A549 (cell line): Measurements from ENCODE around the gene ZNF646. TPM values are rescaled to one million over a fixed set of nuclear protein-coding genes. Genes with fewer than 3 reads are reported as not detected.

Experiments used
- ATAC-seq, 2 experiments: fragments of 200-7000 bp in 1 of 2; fragments of >200 bp in 1 of 2; cut with Nextera tagmentation in 1 of 2; cut with Tn5 transposase in 1 of 2; 3 replicates each; pipeline versions ENCODE4 v1.8.0 to v1.9.1; 2018 to 2020; ENCODE audit warnings: mild to moderate bottlenecking in 1 of 2, moderate library complexity in 1 of 2
- CTCF ChIA-PET: fragments of 300-600 bp; sonication (Branson Sonifier 250); formaldehyde crosslinking; extraction: SDS; loops from one replicate; lab custom pipeline; 2021; ENCODE audit warnings: antibody characterized with exemption, inconsistent platforms; lab: Yijun Ruan, JAX
- POLR2A ChIA-PET: fragments of 350-600 bp; formaldehyde crosslinking; extraction: SDS; loops from one replicate; lab custom pipeline; 2021; ENCODE audit warnings: antibody characterized with exemption, inconsistent platforms; lab: Yijun Ruan, JAX
- DNase-seq, 2 experiments: peaks; one replicate each; pipeline versions ENCODE4 v3.0.0 to v3.0.0-alpha.2; 2011 to 2016; ENCODE audit warnings: low read depth in 1 of 2, low spot score in 1 of 2
- FAIRE-seq: peaks from 2 replicates; lab custom pipeline; 2011; peaks lifted over from hg19 to GRCh38; lab: Jason Lieb, UNC
- H3K27ac ChIP-seq, 2 experiments: fragments of >200 bp; sonication (Bioruptor Twin); formaldehyde crosslinking; 3 replicates each; pipeline ENCODE4 v1.5.1; 2016 to 2017
- H3K4me1 ChIP-seq: fragments of >200 bp; sonication (Bioruptor Twin); formaldehyde crosslinking; 3 replicates; pipeline ENCODE4 v1.6.1; 2016
- H3K4me2 ChIP-seq: fragments of >200 bp; sonication (Bioruptor Twin); formaldehyde crosslinking; 3 replicates; pipeline ENCODE4 v1.6.1; 2016
- H3K4me3 ChIP-seq: fragments of >200 bp; sonication (Bioruptor Twin); formaldehyde crosslinking; 3 replicates; pipeline ENCODE4 v1.5.1; 2016
- H3K9me3 ChIP-seq: fragments of >200 bp; sonication (Bioruptor Twin); formaldehyde crosslinking; 3 replicates; pipeline ENCODE4 v1.6.1; 2016
- CEBPB ChIP-seq, 2 experiments: fragments of >200 bp in 1 of 2; sonication (Bioruptor Twin) in 1 of 2; formaldehyde crosslinking in 1 of 2; IDR thresholded peaks; 2 replicates each; pipeline ENCODE4 v1.6.1; 2012 to 2016
- EHF ChIP-seq: fragments of 250-450 bp; sonication (Bioruptor Pico); IDR thresholded peaks from 2 replicates; pipeline ENCODE4 v1.5.0; 2020; ENCODE audit warnings: mild to moderate bottlenecking
- ESRRA ChIP-seq: fragments of 150-350 bp; IDR thresholded peaks from 2 replicates; pipeline ENCODE4 v1.6.1; 2014; ENCODE audit warnings: mild to moderate bottlenecking, low read length, borderline replicate concordance
- FOSL2 ChIP-seq, 2 experiments: fragments of 450-650 bp in 1 of 2; fragments of >200 bp in 1 of 2; sonication (Bioruptor Twin) in 1 of 2; formaldehyde crosslinking; IDR thresholded peaks; 2 replicates each; pipeline versions ENCODE4 v1.5.0 to v1.6.1; 2016 to 2020; ENCODE audit warnings: mild to moderate bottlenecking in 1 of 2, moderate library complexity in 1 of 2
- HDAC2 ChIP-seq: fragments of 200-600 bp; sonication (generic); IDR thresholded peaks from 2 replicates; pipeline ENCODE4 v1.6.1; 2016
- HOXA7 ChIP-seq: fragments of 250-450 bp; sonication (Bioruptor Pico); IDR thresholded peaks from 2 replicates; pipeline ENCODE4 v1.5.0; 2020; ENCODE audit warnings: mild to moderate bottlenecking, moderate library complexity
- KDM1A ChIP-seq: fragments of 200-600 bp; sonication (generic); IDR thresholded peaks from 2 replicates; pipeline ENCODE4 v1.6.1; 2016; ENCODE audit warnings: low read depth, mild to moderate bottlenecking
- KDM5A ChIP-seq: fragments of 200-600 bp; sonication (generic); IDR thresholded peaks from 2 replicates; pipeline ENCODE4 v1.6.1; 2016; ENCODE audit warnings: antibody characterized with exemption, mild to moderate bottlenecking
- MYC ChIP-seq: IDR thresholded peaks from 2 replicates; pipeline ENCODE4 v1.6.1; 2012; ENCODE audit warnings: mild to moderate bottlenecking, inconsistent platforms, low read length, improper control_type of control experiment, borderline replicate concordance
- PHF8 ChIP-seq: fragments of 200-600 bp; sonication (generic); IDR thresholded peaks from 2 replicates; pipeline ENCODE4 v1.6.1; 2016; ENCODE audit warnings: low read depth, mild to moderate bottlenecking, antibody characterized with exemption, moderate library complexity, borderline replicate concordance
- POLR2A ChIP-seq: IDR thresholded peaks from 2 replicates; pipeline ENCODE4 v1.6.1; 2012; ENCODE audit warnings: mild to moderate bottlenecking, low read length
- RARB ChIP-seq: fragments of 250-450 bp; sonication (Bioruptor Pico); IDR thresholded peaks from 2 replicates; pipeline ENCODE4 v1.8.0; 2021; ENCODE audit warnings: mild to moderate bottlenecking, moderate library complexity
- RCOR1 ChIP-seq: fragments of 150-350 bp; IDR thresholded peaks from 2 replicates; pipeline ENCODE4 v1.6.1; 2014; ENCODE audit warnings: antibody characterized with exemption, low read length, low read depth
- ZFP36 ChIP-seq: fragments of 450-650 bp; IDR thresholded peaks from 2 replicates; pipeline ENCODE4 v1.6.1; 2014; ENCODE audit warnings: borderline replicate concordance; ENCODE audit not compliant: partially characterized antibody
- ZNF302 ChIP-seq: fragments of 250-450 bp; sonication (Bioruptor Pico); IDR thresholded peaks from 2 replicates; pipeline ENCODE4 v1.9.0; 2021; ENCODE audit warnings: inconsistent platforms, mild to moderate bottlenecking, moderate library complexity
- ZSCAN20 ChIP-seq: fragments of 250-450 bp; sonication (Bioruptor Pico); IDR thresholded peaks from 2 replicates; pipeline ENCODE4 v1.8.0; 2022; ENCODE audit warnings: mild to moderate bottlenecking, moderate library complexity
- WGBS: methylation state at CpG from one replicate; pipeline ENCODE4 v1.1.6; 2017; ENCODE audit errors: missing lambda C conversion rate; 5-methylcytosine and 5-hydroxymethylcytosine counted together
- polyA plus RNA-seq, 4 experiments: library from polyadenylated mRNA; depleted of rRNA in 3 of 4; stranded (reverse); fragments of >200 nt; fragmentation: RNase III in 1 of 4; extraction: RNeasy Plus Mini Kit Qiagen cat#74134 plus additional on column Dnase treatment in 1 of 4; gene quantifications; 2 replicates in 3 of 4; 3 replicates in 1 of 4; pipeline ENCODE4 v1.2.3, GENCODE V29; 2011 to 2017
- TF ChIP-seq, protein P1 (sequence below): IDR thresholded peaks from 2 replicates; pipeline ENCODE4 v1.6.1; 2012; ENCODE audit warnings: low read depth, borderline replicate concordance
- TF ChIP-seq, protein P2 (sequence below): fragments of 200-600 bp; sonication (generic); IDR thresholded peaks from 2 replicates; pipeline ENCODE4 v1.6.1; 2016; ENCODE audit warnings: antibody characterized with exemption, mild to moderate bottlenecking, moderate library complexity
- TF ChIP-seq, protein P3 (sequence below): fragments of >200 bp; sonication (Bioruptor Twin); formaldehyde crosslinking; IDR thresholded peaks from 3 replicates; pipeline ENCODE4 v1.5.1; 2016

Gene ZNF646
- polyA plus RNA-seq, 2 of the 4 experiments (the other 2 are of a cell fraction) = 3.0 to 8.2 TPM

DNA sequence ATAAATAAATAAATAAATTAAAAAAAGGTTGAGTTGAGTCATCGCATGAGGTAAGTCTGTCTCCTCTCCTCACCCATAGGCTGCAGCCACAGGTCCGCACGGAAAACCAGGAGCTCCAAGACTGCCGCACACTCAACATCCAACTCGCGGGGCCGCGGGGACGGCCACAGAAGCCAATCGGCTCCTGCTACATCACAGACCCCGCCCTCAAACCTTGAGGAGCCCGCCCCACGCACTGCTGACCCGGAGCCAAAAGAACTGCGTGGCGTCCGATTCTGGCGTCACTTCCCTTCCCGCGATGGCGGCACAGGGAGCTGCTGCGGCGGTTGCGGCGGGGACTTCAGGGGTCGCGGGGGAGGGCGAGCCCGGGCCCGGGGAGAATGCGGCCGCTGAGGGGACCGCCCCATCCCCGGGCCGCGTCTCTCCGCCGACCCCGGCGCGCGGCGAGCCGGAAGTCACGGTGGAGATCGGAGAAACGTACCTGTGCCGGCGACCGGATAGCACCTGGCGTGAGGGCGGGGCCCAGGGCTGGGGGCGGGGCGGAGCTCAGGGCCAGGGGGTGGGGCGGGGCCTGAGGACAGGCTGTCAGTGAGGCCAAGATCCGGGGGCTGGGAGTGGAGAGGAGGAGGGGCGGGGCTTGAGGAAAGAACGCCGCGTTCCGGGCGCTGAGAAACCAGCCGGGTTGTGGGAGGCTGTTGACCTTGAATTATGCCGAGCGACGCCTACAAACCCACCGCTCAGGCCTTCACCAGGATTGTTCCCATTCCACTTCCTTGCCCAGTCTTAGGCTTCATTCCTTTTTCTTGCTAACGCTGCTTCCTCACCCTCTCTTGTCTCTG is 43.4 kb downstream of the ZNF646 start, which contains the start of gene KAT8 (continued):
- TF ChIP-seq MYC (no peak), ESRRA (no peak), HOXA7 (CRISPR knock-in tag) (no peak), RARB (CRISPR knock-in tag) (no peak), EHF (CRISPR knock-in tag) (no peak), ZNF302 (CRISPR knock-in tag) (no peak), FOSL2 (IDR thresholded peaks at IDR 0.05) (no peak), FOSL2 (CRISPR knock-in tag; IDR thresholded peaks at IDR 0.05) (peak; percentile 2; the same call in 1 of the 2 replicates), RCOR1 (no peak), POLR2A (peak; percentile 65), HDAC2 (no peak)
- TF ChIP-seq, protein P1, sequence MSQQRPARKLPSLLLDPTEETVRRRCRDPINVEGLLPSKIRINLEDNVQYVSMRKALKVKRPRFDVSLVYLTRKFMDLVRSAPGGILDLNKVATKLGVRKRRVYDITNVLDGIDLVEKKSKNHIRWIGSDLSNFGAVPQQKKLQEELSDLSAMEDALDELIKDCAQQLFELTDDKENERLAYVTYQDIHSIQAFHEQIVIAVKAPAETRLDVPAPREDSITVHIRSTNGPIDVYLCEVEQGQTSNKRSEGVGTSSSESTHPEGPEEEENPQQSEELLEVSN = no peak
- TF ChIP-seq, protein P2, sequence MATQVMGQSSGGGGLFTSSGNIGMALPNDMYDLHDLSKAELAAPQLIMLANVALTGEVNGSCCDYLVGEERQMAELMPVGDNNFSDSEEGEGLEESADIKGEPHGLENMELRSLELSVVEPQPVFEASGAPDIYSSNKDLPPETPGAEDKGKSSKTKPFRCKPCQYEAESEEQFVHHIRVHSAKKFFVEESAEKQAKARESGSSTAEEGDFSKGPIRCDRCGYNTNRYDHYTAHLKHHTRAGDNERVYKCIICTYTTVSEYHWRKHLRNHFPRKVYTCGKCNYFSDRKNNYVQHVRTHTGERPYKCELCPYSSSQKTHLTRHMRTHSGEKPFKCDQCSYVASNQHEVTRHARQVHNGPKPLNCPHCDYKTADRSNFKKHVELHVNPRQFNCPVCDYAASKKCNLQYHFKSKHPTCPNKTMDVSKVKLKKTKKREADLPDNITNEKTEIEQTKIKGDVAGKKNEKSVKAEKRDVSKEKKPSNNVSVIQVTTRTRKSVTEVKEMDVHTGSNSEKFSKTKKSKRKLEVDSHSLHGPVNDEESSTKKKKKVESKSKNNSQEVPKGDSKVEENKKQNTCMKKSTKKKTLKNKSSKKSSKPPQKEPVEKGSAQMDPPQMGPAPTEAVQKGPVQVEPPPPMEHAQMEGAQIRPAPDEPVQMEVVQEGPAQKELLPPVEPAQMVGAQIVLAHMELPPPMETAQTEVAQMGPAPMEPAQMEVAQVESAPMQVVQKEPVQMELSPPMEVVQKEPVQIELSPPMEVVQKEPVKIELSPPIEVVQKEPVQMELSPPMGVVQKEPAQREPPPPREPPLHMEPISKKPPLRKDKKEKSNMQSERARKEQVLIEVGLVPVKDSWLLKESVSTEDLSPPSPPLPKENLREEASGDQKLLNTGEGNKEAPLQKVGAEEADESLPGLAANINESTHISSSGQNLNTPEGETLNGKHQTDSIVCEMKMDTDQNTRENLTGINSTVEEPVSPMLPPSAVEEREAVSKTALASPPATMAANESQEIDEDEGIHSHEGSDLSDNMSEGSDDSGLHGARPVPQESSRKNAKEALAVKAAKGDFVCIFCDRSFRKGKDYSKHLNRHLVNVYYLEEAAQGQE = no peak
- TF ChIP-seq, protein P3, sequence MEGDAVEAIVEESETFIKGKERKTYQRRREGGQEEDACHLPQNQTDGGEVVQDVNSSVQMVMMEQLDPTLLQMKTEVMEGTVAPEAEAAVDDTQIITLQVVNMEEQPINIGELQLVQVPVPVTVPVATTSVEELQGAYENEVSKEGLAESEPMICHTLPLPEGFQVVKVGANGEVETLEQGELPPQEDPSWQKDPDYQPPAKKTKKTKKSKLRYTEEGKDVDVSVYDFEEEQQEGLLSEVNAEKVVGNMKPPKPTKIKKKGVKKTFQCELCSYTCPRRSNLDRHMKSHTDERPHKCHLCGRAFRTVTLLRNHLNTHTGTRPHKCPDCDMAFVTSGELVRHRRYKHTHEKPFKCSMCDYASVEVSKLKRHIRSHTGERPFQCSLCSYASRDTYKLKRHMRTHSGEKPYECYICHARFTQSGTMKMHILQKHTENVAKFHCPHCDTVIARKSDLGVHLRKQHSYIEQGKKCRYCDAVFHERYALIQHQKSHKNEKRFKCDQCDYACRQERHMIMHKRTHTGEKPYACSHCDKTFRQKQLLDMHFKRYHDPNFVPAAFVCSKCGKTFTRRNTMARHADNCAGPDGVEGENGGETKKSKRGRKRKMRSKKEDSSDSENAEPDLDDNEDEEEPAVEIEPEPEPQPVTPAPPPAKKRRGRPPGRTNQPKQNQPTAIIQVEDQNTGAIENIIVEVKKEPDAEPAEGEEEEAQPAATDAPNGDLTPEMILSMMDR = no peak

DNA sequence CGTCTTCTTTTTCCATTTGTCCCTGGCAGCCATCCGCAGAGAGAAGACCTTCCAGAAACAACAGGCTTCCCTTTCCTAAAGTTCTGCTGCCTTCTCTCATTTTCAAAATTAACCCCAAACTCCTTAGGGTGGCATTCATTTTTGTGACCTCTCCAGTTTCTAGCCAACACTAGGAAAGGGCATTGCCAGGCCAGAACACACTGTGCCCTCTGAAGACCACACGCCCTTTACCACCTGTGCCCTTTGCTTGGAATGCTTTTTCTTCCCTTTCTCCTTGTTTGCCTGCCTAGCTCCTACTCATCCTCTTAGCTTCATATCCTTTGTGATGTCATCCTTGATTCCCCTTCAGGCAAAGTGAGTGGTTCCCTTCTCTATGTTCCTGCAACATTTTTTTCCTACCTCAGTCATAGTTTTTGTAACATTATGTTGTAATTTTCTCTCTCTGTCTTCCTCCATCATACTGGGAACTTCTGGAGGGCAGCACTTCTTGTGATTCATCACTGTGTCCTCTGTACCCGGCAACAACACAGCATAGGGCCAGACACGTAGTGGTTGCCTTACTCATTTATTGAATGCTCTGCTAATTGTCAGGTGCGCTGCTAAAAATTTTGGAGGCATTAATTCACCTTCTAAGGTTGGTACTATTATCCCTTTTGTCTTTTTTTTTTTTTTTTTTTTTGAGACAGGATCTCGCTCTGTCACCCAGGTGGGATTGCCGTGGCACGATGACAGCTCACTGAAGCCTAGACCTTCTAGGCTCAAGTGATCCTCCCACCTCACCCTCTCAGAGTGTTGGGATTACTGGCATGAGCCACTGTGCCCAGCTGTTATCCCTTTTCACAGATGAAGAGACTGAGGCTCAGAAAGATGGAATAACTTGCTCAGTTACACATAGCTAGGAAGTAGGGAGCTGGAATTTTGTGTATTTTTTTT is 44.3 kb downstream of the ZNF646 start:
- Histone ChIP-seq H3K4me1 (peaks cover 17% of the 10 kb centered on the region), H3K4me2 (peak overlapping the region; percentile 88), H3K9me3 (no peaks in the 10 kb centered on the region), H3K27ac (peak overlapping the region; percentile 91 to 93), H3K4me3 (peak overlapping the region; percentile 57)
- POLR2A ChIA-PET = interaction anchor here (0.7 to 2.0 kb wide), 29 partner anchors 10 to 755 kb away, joined by 3 to 73 read pairs (median 4); partner anchors contain the start of genes ARMC5, BCKDK, FUS and PRSS8
- CTCF ChIA-PET = interaction anchor here (0.7 to 20.3 kb wide), 7 partner anchors 10 to 215 kb away, joined by 3 to 166 read pairs (median 3); partner anchors contain the start of gene HSD3B7
- DNase-seq (no peak), ATAC-seq (peak in 1 of 2 experiments; percentile 2; a peak in 2 of 6 replicates), FAIRE-seq (no peak)
- WGBS = 58% methylated on average over 9 of the region's 9 CpGs
- TF ChIP-seq POLR2A = no peak
- TF ChIP-seq ZSCAN20 (CRISPR knock-in tag) = no peak
- TF ChIP-seq RARB (CRISPR knock-in tag) = no peak
- no peak for TF ChIP-seq KDM5A
- no peak for TF ChIP-seq KDM1A
- no peak for TF ChIP-seq CEBPB (IDR thresholded peaks at IDR 0.05)
- TF ChIP-seq ZFP36 = no peak
- 0 out of 2 replicates have a peak, but pooled peaks have one; percentile 4 for TF ChIP-seq ESRRA
- TF ChIP-seq PHF8 = no peak
